ENCODE data around the gene FAM107B.
"Not testable (repeated sequence)": the region's sequence is repeated elsewhere in the genome, so short reads cannot be mapped to it uniquely, and the experiment has no call there.

Gene FAM107B

GRCh38 chr10:14645239-14645960 lies 129.3 kb downstream of the FAM107B start:
- DNase-seq (ENCODE audit: low read depth), result no peak
- no peak for TF ChIP-seq CTCF (IDR thresholded peaks at IDR 0.05; ENCODE audit: insufficient read depth, low read depth, low read length, missing control alignments)
- no peak overlapping the region for H3K4me3 ChIP-seq (ENCODE audit: low read length)

GRCh38 chr10:14639637-14640036 lies 135.1 kb downstream of the FAM107B start:
- no peak for DNase-seq (ENCODE audit: low read depth)
- H3K4me3 ChIP-seq (ENCODE audit: low read length), result no peak overlapping the region
- no peak for TF ChIP-seq CTCF (IDR thresholded peaks at IDR 0.05; ENCODE audit: insufficient read depth, low read depth, low read length, missing control alignments)

- no peak overlapping the region for H3K4me3 ChIP-seq (ENCODE audit: low read length)
- no peak for DNase-seq (ENCODE audit: low read depth)
- TF ChIP-seq CTCF (IDR thresholded peaks at IDR 0.05; ENCODE audit: insufficient read depth, low read depth, low read length, missing control alignments), result no peak
Measured at GRCh38 chr10:14635043-14635710, 139.5 kb downstream of the FAM107B start.

GRCh38 chr10:14634572-14634971 lies 140.1 kb downstream of the FAM107B start:
- DNase-seq (ENCODE audit: low read depth); H3K4me3 ChIP-seq (ENCODE audit: low read length): not testable (repeated sequence)

- no peak for DNase-seq (ENCODE audit: low read depth)
- TF ChIP-seq CTCF (IDR thresholded peaks at IDR 0.05; ENCODE audit: insufficient read depth, low read depth, low read length, missing control alignments), result no peak
- no peak overlapping the region for H3K4me3 ChIP-seq (ENCODE audit: low read length)
Measured at GRCh38 chr10:14625765-14626525, 148.8 kb downstream of the FAM107B start.

GRCh38 chr10:14625192-14625631 lies 149.5 kb downstream of the FAM107B start:
- no peak for DNase-seq (ENCODE audit: low read depth)
- TF ChIP-seq CTCF (IDR thresholded peaks at IDR 0.05; ENCODE audit: insufficient read depth, low read depth, low read length, missing control alignments), result no peak
- H3K4me3 ChIP-seq (ENCODE audit: low read length), result no peak overlapping the region

GRCh38 chr10:14624600-14624999 lies 150.1 kb downstream of the FAM107B start:
- DNase-seq (ENCODE audit: low read depth), result no peak
- H3K4me3 ChIP-seq (ENCODE audit: low read length), result no peak overlapping the region
- no peak for TF ChIP-seq CTCF (IDR thresholded peaks at IDR 0.05; ENCODE audit: insufficient read depth, low read depth, low read length, missing control alignments)

Measured in epithelial cell of esophagus (primary cell).